HCT116 (cell line): ENCODE results near the gene MSMO1. TPM values are rescaled to one million over a fixed set of nuclear protein-coding genes. Genes with fewer than 3 reads are reported as not detected.

Experiments used
- ATAC-seq: fragments of 200-7000 bp; cut with Tn5 transposase; 2 replicates; pipeline ENCODE4 v1.9.1; 2020; ENCODE audit warnings: mild to moderate bottlenecking, moderate library complexity
- BruUV-seq: library from RNA; stranded (reverse); fragments of 400-500 nt; replicated peaks from 2 replicates; lab custom pipeline; 2021; lab: Mats Ljungman, UMichigan
- CTCF ChIA-PET: fragments of 300-600 bp; sonication (Branson Sonifier 250); formaldehyde crosslinking; loops from one replicate; lab custom pipeline; 2021; ENCODE audit warnings: antibody characterized with exemption; lab: Charles Lee
- POLR2A ChIA-PET: fragments of 300-600, 350-600 bp; sonication (Branson Sonifier 250); formaldehyde crosslinking; loops from one replicate; lab custom pipeline; 2021; ENCODE audit warnings: antibody characterized with exemption; lab: Charles Lee
- RAD21 ChIA-PET, 2 experiments: fragments of 300-600 bp; sonication (Branson Sonifier 250); formaldehyde crosslinking; loops; one replicate each; lab custom pipeline; 2023; ENCODE audit warnings: low total read pairs in 2 of 2; ENCODE audit not compliant: uncharacterized antibody in 2 of 2, unreplicated experiment in 2 of 2, low non-redundant PET in 1 of 2; lab: Charles Lee
- DNase-seq: peaks from one replicate; pipeline ENCODE4 v3.0.0-alpha.2; 2010; ENCODE audit warnings: low read depth, low spot score
- H2AFZ ChIP-seq: fragments of 200-600 bp; shearing (Covaris generic), sonication (generic); 2 replicates; pipeline ENCODE4 v1.6.1; 2017; ENCODE audit warnings: low read depth, mixed run types, mixed read lengths, antibody characterized with exemption, low read length; ENCODE audit not compliant: poor library complexity, severe bottlenecking
- H3K27ac ChIP-seq: 2 replicates; pipeline ENCODE4 v1.5.1; 2012; ENCODE audit warnings: low read depth, low read length
- H3K27me3 ChIP-seq: fragments of 200-600 bp; sonication (generic); 2 replicates; pipeline ENCODE4 v1.6.1; 2016; ENCODE audit warnings: mixed run types, low read length, mixed read lengths; ENCODE audit not compliant: insufficient read depth
- H3K36me3 ChIP-seq, 2 experiments: fragments of 200-500 bp in 1 of 2; fragments of 200-600 bp in 1 of 2; sonication (Bioruptor generic) in 1 of 2; sonication (generic) in 1 of 2; 2 replicates each; pipeline versions ENCODE4 v1.5.1 to v1.6.1; 2014 to 2016; ENCODE audit warnings: low read length in 2 of 2, inconsistent platforms in 1 of 2, mixed read lengths in 1 of 2, mixed run types in 1 of 2; ENCODE audit not compliant: insufficient read depth in 2 of 2, control insufficient read depth in 1 of 2
- H3K4me1 ChIP-seq, 2 experiments: fragments of 200-600 bp in 1 of 2; sonication (generic) in 1 of 2; 2 replicates each; pipeline versions ENCODE4 v1.5.1 to v1.6.1; 2012 to 2017; ENCODE audit warnings: low read length in 2 of 2, inconsistent platforms in 1 of 2, mild to moderate bottlenecking in 1 of 2, mixed read lengths in 1 of 2, mixed run types in 1 of 2, moderate library complexity in 1 of 2; ENCODE audit not compliant: insufficient read depth in 2 of 2, control insufficient read depth in 1 of 2
- H3K4me2 ChIP-seq: fragments of 200-600 bp; sonication (generic); 2 replicates; pipeline ENCODE4 v1.6.1; 2017; ENCODE audit warnings: mixed run types, low read length, mixed read lengths
- H3K4me3 ChIP-seq, 2 experiments: fragments of 200-600 bp in 1 of 2; sonication (generic) in 1 of 2; replicated peaks in 1 of 2; 2 replicates each; pipeline ENCODE4 v1.5.1; 2011 to 2016; ENCODE audit warnings: low read length in 2 of 2, control low read depth in 1 of 2, low read depth in 1 of 2, mild to moderate bottlenecking in 1 of 2, mixed read lengths in 1 of 2, mixed run types in 1 of 2
- H3K79me2 ChIP-seq: fragments of 200-600 bp; sonication (generic); 2 replicates; pipeline ENCODE4 v1.6.1; 2017; ENCODE audit warnings: mild to moderate bottlenecking, mixed run types, low read length, moderate library complexity, mixed read lengths; ENCODE audit not compliant: insufficient read depth
- H3K9ac ChIP-seq: fragments of 200-600 bp; sonication (generic); 2 replicates; pipeline ENCODE4 v1.6.1; 2016; ENCODE audit warnings: low read length, mixed read lengths
- H3K9me2 ChIP-seq: fragments of 200-600 bp; sonication (generic), shearing (Covaris generic); 2 replicates; pipeline ENCODE4 v1.6.1; 2017; ENCODE audit warnings: mixed run types, mild to moderate bottlenecking, moderate library complexity; ENCODE audit not compliant: insufficient read depth
- H3K9me3 ChIP-seq, 2 experiments: fragments of 200-500 bp in 1 of 2; fragments of 200-600 bp in 1 of 2; sonication (Bioruptor generic) in 1 of 2; sonication (generic) in 1 of 2; 2 replicates each; pipeline ENCODE4 v1.6.1; 2014 to 2017; ENCODE audit warnings: low read length in 2 of 2, mixed read lengths in 2 of 2, inconsistent platforms in 1 of 2, low read depth in 1 of 2, mild to moderate bottlenecking in 1 of 2, mixed run types in 1 of 2, moderate library complexity in 1 of 2; ENCODE audit not compliant: control insufficient read depth in 1 of 2, insufficient read depth in 1 of 2
- H4K20me1 ChIP-seq: fragments of 200-600 bp; sonication (generic), shearing (Covaris generic); 2 replicates; pipeline ENCODE4 v1.6.1; 2017; ENCODE audit warnings: mixed run types, mild to moderate bottlenecking, moderate library complexity; ENCODE audit not compliant: insufficient read depth
- CBX3 ChIP-seq: IDR thresholded peaks from 2 replicates; pipeline ENCODE4 v1.6.1; 2012; ENCODE audit warnings: low read depth
- CEBPB ChIP-seq: IDR thresholded peaks from 2 replicates; pipeline ENCODE4 v1.6.1; 2012; ENCODE audit warnings: low read depth
- CTCF ChIP-seq, 3 experiments: fragments of 200-600 bp in 1 of 3; sonication (generic) in 1 of 3; IDR thresholded peaks in 2 of 3; conservative IDR thresholded peaks in 1 of 3; 2 replicates each; pipeline ENCODE4 v1.5.1; 2012 to 2017; ENCODE audit warnings: low read depth in 2 of 3, low read length in 2 of 3, antibody characterized with exemption in 1 of 3, borderline replicate concordance in 1 of 3, control low read depth in 1 of 3, mild to moderate bottlenecking in 1 of 3, mixed read lengths in 1 of 3, mixed run types in 1 of 3, moderate library complexity in 1 of 3; ENCODE audit not compliant: insufficient read depth in 1 of 3
- EGR1 ChIP-seq: IDR thresholded peaks from 2 replicates; pipeline ENCODE4 v1.6.1; 2012; ENCODE audit warnings: low read depth
- ELF1 ChIP-seq: IDR thresholded peaks from 2 replicates; pipeline ENCODE4 v1.6.1; 2012; ENCODE audit warnings: low read depth, borderline replicate concordance
- EZH2 ChIP-seq: fragments of 200-600 bp; sonication (generic); IDR thresholded peaks from 2 replicates; pipeline ENCODE4 v1.6.1; 2017; ENCODE audit warnings: antibody characterized with exemption, mixed run types
- EZH2phosphoT487 ChIP-seq: fragments of 200-600 bp; IDR thresholded peaks from 2 replicates; pipeline ENCODE4 v1.6.1; 2018; ENCODE audit warnings: antibody characterized with exemption, borderline replicate concordance
- MAX ChIP-seq: IDR thresholded peaks from 2 replicates; pipeline ENCODE4 v1.6.1; 2012
- POLR2A ChIP-seq: IDR thresholded peaks from 2 replicates; pipeline ENCODE4 v1.7.0; 2011; ENCODE audit warnings: borderline replicate concordance; ENCODE audit not compliant: insufficient read depth, insufficient read length; ENCODE audit errors: extremely low read depth
- POLR2AphosphoS5 ChIP-seq: IDR thresholded peaks from 2 replicates; pipeline ENCODE4 v1.6.1; 2011; ENCODE audit warnings: mild to moderate bottlenecking, low read depth, low read length, moderate library complexity
- SIN3A ChIP-seq: IDR thresholded peaks from 2 replicates; pipeline ENCODE4 v1.6.1; 2012; ENCODE audit warnings: low read depth
- SP1 ChIP-seq: IDR thresholded peaks from 2 replicates; pipeline ENCODE4 v1.6.1; 2012; ENCODE audit warnings: low read depth
- SRF ChIP-seq: IDR thresholded peaks from 2 replicates; pipeline ENCODE4 v1.6.1; 2012; ENCODE audit warnings: low read depth
- intact Hi-C: fragments of 100-400 bp; cut with micrococcal nuclease; formaldehyde crosslinking; loops from 2 replicates; pipeline ENCODE4 v1.10.0; 2022
- total RNA-seq: library from RNA; stranded (reverse); gene quantifications from one replicate; pipeline ENCODE4 v1.2.1, GENCODE V29; 2021; ENCODE audit not compliant: unreplicated experiment

The MSMO1 gene
- total RNA-seq, 1 experiment from 2014 or later, result 54.5 TPM

GRCh38 chr4:165367040-165367439 is 39.6 kb downstream of the MSMO1 start (continued):
- TF ChIP-seq POLR2AphosphoS5, result peak; percentile 42; the same call in 1 of the 2 replicates
- no peak for TF ChIP-seq SIN3A
- TF ChIP-seq SRF, result no peak
- no peak for TF ChIP-seq EZH2
- TF ChIP-seq ELF1, result no peak
- peak; percentile 71 for TF ChIP-seq MAX
- no peak for TF ChIP-seq EGR1
- TF ChIP-seq CTCF (IDR thresholded peaks at IDR 0.05 in 2 of 3, conservative IDR thresholded peaks at IDR 0.05 in 1 of 3; ENCODE audit: borderline replicate concordance in 1 of 3, insufficient read depth in 1 of 3, low read depth in 2 of 3, low read length in 2 of 3), result no peak
- TF ChIP-seq CEBPB, result peak; percentile 79
- no peak for TF ChIP-seq POLR2A
- 0 out of 2 replicates have a peak, but pooled peaks have one; percentile 19 for TF ChIP-seq SP1

- H3K79me2 ChIP-seq, result no peaks in the 10 kb centered on the region
- ChIA-PET POLR2A (no interaction called here), RAD21 (interaction anchor here in 1 of 2 experiments (0.6 kb wide), 1 partner anchor 11 kb away, joined by 3 read pairs; the partner anchor contains the start of gene CPE), CTCF (no interaction called here)
- BruUV-seq, result no TSS peak
- DNase-seq, result no peak
- no peak for ATAC-seq
- H3K9me2 ChIP-seq, result no peaks in the 10 kb centered on the region
- no peaks in the 10 kb centered on the region for H3K27me3 ChIP-seq
- TF ChIP-seq EZH2phosphoT487, result no peak
- TF ChIP-seq CBX3, result no peak
- no peak for TF ChIP-seq CEBPB
- H4K20me1 ChIP-seq, result no peaks in the 10 kb centered on the region
- H3K9ac ChIP-seq, result no peak overlapping the region
- no peak overlapping the region for H3K27ac ChIP-seq
- no peak overlapping the region for H3K4me2 ChIP-seq
- intact Hi-C loops, result no loop called here
- no peak overlapping the region for H3K4me3 ChIP-seq
- no peak overlapping the region for H2AFZ ChIP-seq
- H3K36me3 ChIP-seq, result no peaks in the 10 kb centered on the region
- no peaks in the 10 kb centered on the region for H3K4me1 ChIP-seq
- no peaks in the 10 kb centered on the region for H3K9me3 ChIP-seq
Observed at GRCh38 chr4:165368114-165368513, 40.6 kb downstream of the MSMO1 start.
